HuH-7.5 (cell line): ENCODE results near the gene STYK1.
"Not testable (repeated sequence)": the region's sequence is repeated elsewhere in the genome, so short reads cannot be mapped to it uniquely, and the experiment has no call there.

Source experiments
- DNase-seq: peaks from one replicate; pipeline ENCODE4 v3.0.0; 2011; ENCODE audit warnings: low spot score

The STYK1 gene

GRCh38 chr12:10689146-10689545, 15.3 kb upstream of the STYK1 start:
- no peak for DNase-seq

GRCh38 chr12:10688042-10688441, 14.2 kb upstream of the STYK1 start:
- DNase-seq: no peak

- no peak for DNase-seq
Measured at GRCh38 chr12:10672231-10672868, 1.5 kb downstream of the STYK1 start.

GRCh38 chr12:10669533-10669932, 4.3 kb downstream of the STYK1 start:
- no peak for DNase-seq

GRCh38 chr12:10668526-10668925, 5.3 kb downstream of the STYK1 start:
- DNase-seq: no peak

GRCh38 chr12:10667581-10667980, 6.3 kb downstream of the STYK1 start:
- DNase-seq: no peak

GRCh38 chr12:10664499-10664898, 9.4 kb downstream of the STYK1 start:
- DNase-seq: no peak

GRCh38 chr12:10663869-10664268, 10.0 kb downstream of the STYK1 start:
- no peak for DNase-seq

- DNase-seq: no peak
Measured at GRCh38 chr12:10661338-10661737, 12.5 kb downstream of the STYK1 start.

GRCh38 chr12:10654003-10654402, 19.8 kb downstream of the STYK1 start:
- no peak for DNase-seq

GRCh38 chr12:10652192-10652591, 21.7 kb downstream of the STYK1 start:
- DNase-seq: no peak

GRCh38 chr12:10646576-10646975, 27.3 kb downstream of the STYK1 start:
- not testable (repeated sequence) for DNase-seq

- no peak for DNase-seq
Measured at GRCh38 chr12:10645910-10646309, 27.9 kb downstream of the STYK1 start.

- DNase-seq: no peak
Measured at GRCh38 chr12:10641735-10642500, 31.9 kb downstream of the STYK1 start.

- no peak for DNase-seq
Measured at GRCh38 chr12:10638728-10639127, 35.1 kb downstream of the STYK1 start.

GRCh38 chr12:10636611-10637010, 37.2 kb downstream of the STYK1 start:
- no peak for DNase-seq

GRCh38 chr12:10636124-10636523, 37.7 kb downstream of the STYK1 start:
- DNase-seq: no peak

- DNase-seq: no peak
Measured at GRCh38 chr12:10635306-10635705, 38.5 kb downstream of the STYK1 start.

- no peak for DNase-seq
Measured at GRCh38 chr12:10634427-10634826, 39.4 kb downstream of the STYK1 start.

- no peak for DNase-seq
Measured at GRCh38 chr12:10633541-10633940, 40.3 kb downstream of the STYK1 start.

- DNase-seq: no peak
Measured at GRCh38 chr12:10632226-10632625, 41.6 kb downstream of the STYK1 start.

- DNase-seq: no peak
Measured at GRCh38 chr12:10624605-10625004, 49.2 kb downstream of the STYK1 start.

GRCh38 chr12:10623131-10623530, 50.7 kb downstream of the STYK1 start:
- no peak for DNase-seq

GRCh38 chr12:10621278-10621677, 52.6 kb downstream of the STYK1 start:
- no peak for DNase-seq
